H1 (cell line): ENCODE data around the gene TCAF1. TPM values are rescaled to one million over a fixed set of nuclear protein-coding genes. Genes with fewer than 3 reads are reported as not detected.

Source experiments
- CREB1 ChIP-seq: IDR thresholded peaks from 2 replicates; pipeline ENCODE4 v1.6.1; 2012; ENCODE audit warnings: inconsistent platforms
- polyA plus RNA-seq, 7 experiments: library from polyadenylated mRNA; depleted of rRNA in 3 of 7; stranded (reverse) in 5 of 7; unstranded in 2 of 7; fragments of >200 nt in 5 of 7; fragments of 200-250 nt in 2 of 7; gene quantifications; 1 replicate in 5 of 7; 2 replicates in 1 of 7; 4 replicates in 1 of 7; pipeline versions ENCODE4 v1.2.1 to v1.2.3, GENCODE V29; 2011 to 2013; ENCODE audit warnings: missing spikeins in 2 of 7, mixed read lengths in 2 of 7
- total RNA-seq: library from RNA; stranded (reverse); fragmentation: NEBNext Ultra II Directional; extraction: Animal tissue kit (Norgen Biotek cat#: 25700); gene quantifications from 2 replicates; pipeline ENCODE4 v1.2.1, GENCODE V29; 2021

The TCAF1 gene
- total and polyA plus RNA-seq, 2 of the 8 experiments (the other 6 are each of a cell fraction or from before 2014, with no cell fraction given) = 9.6 to 28.0 TPM

GRCh38 chr7:143892527-143893300, 9.3 kb downstream of the TCAF1 start (continued):
- 0 out of 2 replicates have a peak, but pooled peaks have one; percentile 27 for TF ChIP-seq CREB1
- TF ChIP-seq, all 59 proteins: peak for 4
